Occipital lobe (tissue), 2 donors: ENCODE data around the gene DFFB. TPM values are rescaled to one million over a fixed set of nuclear protein-coding genes. Genes with fewer than 3 reads are reported as not detected.

Source experiments
- DNase-seq: peaks from one replicate; lab custom pipeline; 2025; lab: John Stamatoyannopoulos, UW
- total RNA-seq: library from RNA; depleted of rRNA; stranded (reverse); fragments of >200 nt; gene quantifications from one replicate; pipeline ENCODE4 v1.2.3, GENCODE V29; 2014

The DFFB gene
- total RNA-seq, 1 donor from 2014 or later = 12.6 TPM

DNA sequence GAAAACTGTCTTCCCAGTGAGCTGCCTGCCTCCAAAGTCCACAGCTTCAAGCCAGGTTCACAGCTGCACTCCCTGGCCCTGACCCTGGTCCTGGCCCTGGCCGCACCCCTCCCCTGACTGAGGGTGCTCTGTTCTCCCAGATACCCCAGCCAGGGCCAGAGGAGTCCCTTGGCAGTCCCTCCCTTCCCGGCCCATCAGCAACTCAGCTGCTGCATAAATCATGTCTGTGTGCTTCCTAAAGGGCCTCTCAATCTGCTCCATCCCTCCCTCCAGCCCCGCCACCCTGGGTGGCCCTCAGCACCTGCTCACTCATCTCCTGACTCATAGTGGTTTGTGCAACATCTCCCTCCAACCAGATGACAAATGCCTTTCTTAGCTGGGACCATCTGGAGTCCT, 67.5 kb downstream of the DFFB start:
- DNase-seq = no peak

GRCh38 chr1:3925256-3925655, 68.0 kb downstream of the DFFB start:
- DNase-seq = no peak

- no peak for DNase-seq
These were observed 68.5 kb downstream of the DFFB start for GRCh38 chr1:3925762-3926161.

GRCh38 chr1:3926956-3927355, 69.7 kb downstream of the DFFB start:
- no peak for DNase-seq

GRCh38 chr1:3928586-3928985, 71.3 kb downstream of the DFFB start:
- no peak for DNase-seq

GRCh38 chr1:3929126-3929525, 71.8 kb downstream of the DFFB start:
- DNase-seq = no peak

DNA sequence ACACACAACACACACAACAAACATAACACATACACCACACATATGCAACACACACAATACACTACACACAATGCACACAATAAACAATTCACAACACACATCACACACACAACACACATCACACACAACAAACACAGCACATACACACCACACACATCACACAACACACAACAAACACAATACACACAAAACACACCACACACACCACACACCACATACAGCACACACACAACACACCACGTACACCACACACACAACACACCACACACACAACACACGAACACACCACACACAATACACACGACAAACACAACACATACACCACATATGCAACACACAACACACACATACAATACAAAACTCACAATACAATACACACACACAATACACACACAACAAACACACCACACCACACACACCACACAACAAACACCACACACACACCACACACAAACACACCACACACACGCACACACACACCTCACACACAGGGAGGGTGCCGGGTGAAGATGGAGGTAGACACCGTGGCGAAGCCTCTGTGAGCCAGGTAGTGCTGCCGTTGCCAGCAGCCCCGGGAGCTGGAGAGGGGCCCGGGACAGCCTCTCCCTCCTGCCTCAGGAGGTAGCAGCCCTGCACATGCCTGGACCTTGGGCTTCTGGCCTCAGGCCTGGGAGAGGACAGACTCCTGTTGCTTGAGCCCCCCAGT, 73.2 kb downstream of the DFFB start:
- DNase-seq = no peak

DNA sequence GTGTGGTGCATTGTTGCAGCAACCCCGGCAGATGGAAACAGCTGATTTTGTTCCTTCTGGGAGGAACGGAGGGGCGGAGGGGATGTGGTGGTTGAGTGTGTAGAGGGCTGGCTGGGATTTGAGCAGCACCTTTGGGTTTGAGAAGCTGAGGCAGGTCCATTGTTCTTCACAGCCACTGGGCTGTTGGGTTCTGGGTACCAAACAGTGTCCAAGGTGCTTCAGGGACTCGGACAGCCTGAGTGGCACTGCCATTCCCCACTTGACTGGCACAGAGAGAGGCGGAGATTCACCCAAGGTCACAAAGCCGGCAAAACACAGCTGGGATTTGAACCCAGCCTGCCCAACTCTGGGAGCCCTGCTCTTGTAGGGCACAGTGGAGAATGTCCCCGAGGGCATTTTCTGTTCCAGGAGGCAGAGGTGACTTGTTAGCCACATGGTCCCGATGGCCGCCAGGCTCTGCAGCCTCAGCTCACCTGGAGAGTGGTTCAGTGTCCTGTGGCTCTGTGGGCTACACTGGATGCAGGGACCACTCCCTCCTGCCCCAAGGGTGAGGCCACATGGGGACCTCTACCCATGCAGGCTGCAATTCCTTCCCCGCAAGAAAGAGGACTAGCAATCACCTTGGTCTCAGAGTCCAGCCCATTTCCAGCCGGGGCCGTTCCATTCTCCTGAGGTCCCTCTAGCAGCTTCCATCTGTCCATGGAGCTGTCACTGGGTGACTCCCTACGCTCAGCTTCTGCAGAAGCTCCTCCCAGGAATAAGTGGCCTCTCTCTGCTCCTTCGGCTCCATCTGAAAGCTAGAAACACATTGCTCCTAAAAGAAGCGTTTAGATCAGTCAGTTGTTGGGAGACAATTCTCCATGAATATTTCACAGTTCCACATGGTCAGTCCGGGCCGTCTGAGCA, 74.0 kb downstream of the DFFB start:
- no peak for DNase-seq

- DNase-seq = no peak
These were observed 75.1 kb downstream of the DFFB start for GRCh38 chr1:3932156-3932919.

Other genes with a start within 250 kb of the DFFB start
- 6.4 TPM for gene MEGF6, start 246.0 kb upstream of the DFFB start, total RNA-seq
- 19.0 TPM for gene TPRG1L, start 232.5 kb upstream of the DFFB start, total RNA-seq
- gene WRAP73, start 207.4 kb upstream of the DFFB start, total RNA-seq = 10.8 TPM
- gene TP73, start 205.0 kb upstream of the DFFB start, total RNA-seq = 0.16 TPM
- gene CCDC27, start 105.0 kb upstream of the DFFB start, total RNA-seq = not detected
- 2.0 TPM for gene SMIM1, start 84.7 kb upstream of the DFFB start, total RNA-seq
- gene LRRC47, start 61.0 kb upstream of the DFFB start, total RNA-seq = 31.4 TPM
- 16.7 TPM for gene CEP104, start 265 bp upstream of the DFFB start, total RNA-seq
- 17.3 TPM for gene C1orf174, start 42.8 kb downstream of the DFFB start, total RNA-seq